ENCODE data around the gene ZC3HAV1L. TPM values are rescaled to one million over a fixed set of nuclear protein-coding genes. Genes with fewer than 3 reads are reported as not detected.

ZC3HAV1L gene
- total and polyA plus RNA-seq, 2 of the 13 experiments (the other 11 are each of a cell fraction or from before 2014, with no cell fraction given) = 8.4 to 11.1 TPM

DNA sequence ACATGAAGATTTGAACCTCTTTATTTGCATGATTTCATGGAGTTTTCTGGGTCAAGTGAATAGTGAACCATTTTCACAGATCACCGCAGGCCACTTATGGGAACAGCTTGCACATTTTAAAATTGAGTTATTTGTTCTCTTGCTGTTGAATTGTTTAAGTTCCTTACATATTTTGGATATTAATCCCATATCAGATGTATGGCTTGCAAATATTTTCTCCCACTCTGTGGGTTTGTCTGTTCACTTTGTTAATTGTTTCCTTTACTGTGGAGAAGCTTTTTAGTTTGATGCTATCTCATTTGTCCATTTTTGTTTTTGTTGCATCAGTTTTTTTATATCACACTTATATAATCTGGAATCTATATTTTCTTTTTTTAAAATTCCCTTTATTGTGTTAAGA, 14.1 kb upstream of the ZC3HAV1L start:
- Histone ChIP-seq H3K27me3 (ENCODE audit: control insufficient read depth in 1 of 2, insufficient read depth in 2 of 2, low read length in 2 of 2) (no peaks in the 10 kb centered on the region), H3K9ac (ENCODE audit: insufficient read depth, low read depth, low read length) (no peak overlapping the region), H3K79me2 (ENCODE audit: insufficient read depth, low read length) (no peaks in the 10 kb centered on the region), H3K9me3 (ENCODE audit: low read length) (no peaks in the 10 kb centered on the region), H2AFZ (ENCODE audit: low read length) (no peak overlapping the region), H4K20me1 (ENCODE audit: insufficient read depth, low read length) (no peaks in the 10 kb centered on the region), H3K4me1 (ENCODE audit: insufficient read depth, low read length) (no peaks in the 10 kb centered on the region), H3K27ac (ENCODE audit: extremely low read length, insufficient read depth, low read length) (no peak overlapping the region), H3K4me3 (replicated peaks in 1 of 3; ENCODE audit: insufficient read depth in 1 of 3, low read depth in 2 of 3, low read length in 3 of 3) (no peak overlapping the region), H3K36me3 (replicated peaks in 1 of 2; ENCODE audit: control insufficient read depth in 1 of 2, insufficient read depth in 2 of 2, low read length in 2 of 2) (peaks cover 18 to 58% of the 10 kb centered on the region in 2 experiments), H3K4me2 (ENCODE audit: low read depth, low read length) (no peak overlapping the region)
- no peak for ATAC-seq
- intact Hi-C loops (cut with micrococcal nuclease; ENCODE audit: unreplicated experiment) = no loop called here
- no peak for FAIRE-seq
- BruUV-seq (replicated peaks) = no TSS peak
- ChIA-PET POLR2A (no interaction called here), CTCF (ENCODE audit: low intra/inter-chr PET ratio, low total read pairs) (no interaction called here)
- DNase-seq (ENCODE audit: low spot score) = no peak
- in situ Hi-C loops (cut with HindIII; ENCODE audit: extremely low pct_ligation_motif_present, low pct_unique_long_range_greater_than_20kb) = no loop called here
- TF ChIP-seq ZNF570 (CRISPR knock-in tag; IDR thresholded peaks at IDR 0.05; ENCODE audit: borderline replicate concordance) (no peak), ZNF232 (CRISPR knock-in tag; IDR thresholded peaks at IDR 0.05; ENCODE audit: borderline replicate concordance) (no peak), NR2F6 (IDR thresholded peaks at IDR 0.05) (no peak), NR2F6 (CRISPR knock-in tag; IDR thresholded peaks at IDR 0.05) (no peak), TBX2 (CRISPR knock-in tag; IDR thresholded peaks at IDR 0.05; ENCODE audit: borderline replicate concordance) (no peak), YEATS2 (CRISPR knock-in tag; IDR thresholded peaks at IDR 0.05; ENCODE audit: borderline replicate concordance) (no peak), MYNN (CRISPR knock-in tag; IDR thresholded peaks at IDR 0.05; ENCODE audit: low read depth) (no peak), ZNF672 (CRISPR knock-in tag; IDR thresholded peaks at IDR 0.05) (no peak), ZNF883 (CRISPR knock-in tag; IDR thresholded peaks at IDR 0.05; ENCODE audit: not compliant biosample characterization) (no peak), ZNF619 (CRISPR knock-in tag; IDR thresholded peaks at IDR 0.05) (no peak), JUNB (CRISPR knock-in tag; IDR thresholded peaks at IDR 0.05; ENCODE audit: borderline replicate concordance) (no peak)
- TF ChIP-seq, protein P1, sequence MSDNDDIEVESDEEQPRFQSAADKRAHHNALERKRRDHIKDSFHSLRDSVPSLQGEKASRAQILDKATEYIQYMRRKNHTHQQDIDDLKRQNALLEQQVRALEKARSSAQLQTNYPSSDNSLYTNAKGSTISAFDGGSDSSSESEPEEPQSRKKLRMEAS (IDR thresholded peaks at IDR 0.05) = no peak
- WGBS (ENCODE audit: low lambda C conversion rate) = 100% methylated on average over 1 of the region's 1 CpG

All from HepG2 (cell line).